ENCODE data around the gene HMX3. TPM values are rescaled to one million over a fixed set of nuclear protein-coding genes. Genes with fewer than 3 reads are reported as not detected.

The HMX3 gene
- total RNA-seq, 1 experiment from 2014 or later, result 15.2 TPM

GRCh38 chr10:123145542-123146012 lies 9.8 kb downstream of the HMX3 start:
- H3K9me3 ChIP-seq (ENCODE audit: control insufficient read depth, insufficient read depth, low read depth, low read length), result no peaks in the 10 kb centered on the region
- CTCF ChIA-PET, result interaction anchor here (1.4 kb wide), 1 partner anchor 234 kb away, joined by 5 read pairs; no protein-coding TSS in a partner anchor
- in situ Hi-C loops (cut with HindIII; ENCODE audit: low pct_unique_long_range_greater_than_20kb, low sequenced_read_pairs), result no loop called here

More at GRCh38 chr10:123145542-123146012, 9.8 kb downstream of the HMX3 start:
- POLR2A ChIA-PET, result interaction anchor here (1.3 kb wide), 1 partner anchor 8 kb away, joined by 5 read pairs; the partner anchor contains the start of gene BUB3
- ATAC-seq (no peak), DNase-seq (ENCODE audit: low read depth, low spot score) (no peak)
- Histone ChIP-seq H3K4me3 (ENCODE audit: low read depth in 2 of 2, low read length in 2 of 2) (no peak overlapping the region), H3K27me3 (ENCODE audit: control insufficient read depth, insufficient read depth, low read length) (no peaks in the 10 kb centered on the region), H3K36me3 (ENCODE audit: control insufficient read depth, insufficient read depth, low read length) (no peaks in the 10 kb centered on the region), H3K4me1 (ENCODE audit: control insufficient read depth, insufficient read depth, low read length) (peaks cover 25% of the 10 kb centered on the region), H3K27ac (ENCODE audit: low read length) (peak overlapping the region; percentile 4; the same call in 1 of the 2 replicates)
- no peak for TF ChIP-seq SIN3A (IDR thresholded peaks at IDR 0.05; ENCODE audit: borderline replicate concordance, insufficient read depth, low read depth, low read length)
- no peak for TF ChIP-seq TCF7L2 (IDR thresholded peaks at IDR 0.05; ENCODE audit: low read depth, low read length)
- TF ChIP-seq CTCF (IDR thresholded peaks at IDR 0.05), result no peak
- no peak for TF ChIP-seq REST (IDR thresholded peaks at IDR 0.05; ENCODE audit: insufficient read depth in 1 of 2, low read depth in 2 of 2, low read length in 1 of 2)
- no peak for TF ChIP-seq POLR2AphosphoS5 (IDR thresholded peaks at IDR 0.05; ENCODE audit: low read depth, low read length)
- no TSS peak for BruUV-seq (replicated peaks)
- intact Hi-C loops (cut with micrococcal nuclease; ENCODE audit: unreplicated experiment), result loop anchor here (1.0 kb wide), 1 partner anchor 235 kb away; no protein-coding TSS in a partner anchor

All from Panc1 (cell line).